Measurements from ENCODE around the gene ZNF276.
"Not testable (repeated sequence)": the region's sequence is repeated elsewhere in the genome, so short reads cannot be mapped to it uniquely, and the experiment has no call there.

Gene ZNF276

DNA sequence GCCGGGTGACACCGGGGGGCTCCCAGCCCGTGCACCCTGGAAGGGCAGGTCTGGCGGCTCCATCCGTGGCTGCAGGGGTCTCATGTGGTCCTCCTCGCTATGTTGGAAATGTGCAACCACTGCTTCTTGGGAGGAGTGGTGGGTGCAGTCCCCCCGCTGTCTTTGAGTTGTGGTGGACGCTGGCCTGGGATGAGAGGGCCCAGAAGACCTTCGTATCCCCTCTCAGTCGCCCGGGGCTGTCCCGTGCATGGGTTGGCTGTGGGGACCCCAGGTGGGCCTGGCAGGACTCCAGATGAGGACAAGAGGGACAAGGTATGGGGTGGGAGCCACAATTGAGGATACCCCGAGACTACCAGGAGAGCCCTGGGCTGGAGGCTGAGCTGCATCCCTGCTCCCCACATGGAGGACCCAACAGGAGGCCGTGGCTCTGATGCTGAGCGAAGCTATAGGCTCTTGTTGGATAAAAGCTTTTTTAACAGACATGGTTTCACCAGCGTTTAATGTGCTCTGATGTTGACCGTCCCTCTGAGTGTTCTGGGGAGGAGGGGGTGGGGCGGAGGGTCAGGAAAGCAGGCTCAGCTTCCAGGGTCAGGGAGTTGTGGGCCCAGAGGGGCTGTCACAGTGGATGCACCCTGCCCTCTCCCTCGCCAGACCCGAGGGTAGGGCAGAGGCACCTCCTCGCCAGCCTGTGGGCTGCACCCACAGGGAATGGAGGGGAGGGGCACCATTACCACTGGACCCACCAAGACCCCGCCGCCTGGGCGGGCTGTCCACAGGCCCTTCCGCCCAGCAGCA is 25.3 kb upstream of the ZNF276 start:
- no peak for DNase-seq

DNA sequence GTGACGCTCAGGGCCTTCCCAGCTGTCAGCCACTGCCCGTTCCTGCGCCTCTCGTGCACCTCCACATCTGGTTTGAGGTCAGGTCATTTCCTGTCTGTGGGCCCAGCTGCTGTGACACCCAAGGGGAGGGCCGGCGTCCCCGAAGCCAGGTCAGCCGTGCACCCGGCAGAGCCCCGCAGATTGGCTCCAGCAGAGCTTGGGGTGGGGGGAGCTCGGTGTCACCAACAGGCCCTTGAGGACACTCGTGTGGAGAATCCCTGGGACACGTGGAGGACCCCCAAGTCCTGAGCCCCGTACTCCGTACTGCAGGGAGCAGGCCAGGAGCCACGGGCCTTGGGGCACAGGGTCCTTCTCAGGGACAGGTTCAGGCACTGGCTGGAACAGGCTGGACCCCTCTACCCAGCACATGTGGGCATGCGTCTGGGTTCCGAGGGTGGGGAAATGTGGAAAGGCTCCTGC is 24.6 kb upstream of the ZNF276 start:
- DNase-seq: no peak

DNA sequence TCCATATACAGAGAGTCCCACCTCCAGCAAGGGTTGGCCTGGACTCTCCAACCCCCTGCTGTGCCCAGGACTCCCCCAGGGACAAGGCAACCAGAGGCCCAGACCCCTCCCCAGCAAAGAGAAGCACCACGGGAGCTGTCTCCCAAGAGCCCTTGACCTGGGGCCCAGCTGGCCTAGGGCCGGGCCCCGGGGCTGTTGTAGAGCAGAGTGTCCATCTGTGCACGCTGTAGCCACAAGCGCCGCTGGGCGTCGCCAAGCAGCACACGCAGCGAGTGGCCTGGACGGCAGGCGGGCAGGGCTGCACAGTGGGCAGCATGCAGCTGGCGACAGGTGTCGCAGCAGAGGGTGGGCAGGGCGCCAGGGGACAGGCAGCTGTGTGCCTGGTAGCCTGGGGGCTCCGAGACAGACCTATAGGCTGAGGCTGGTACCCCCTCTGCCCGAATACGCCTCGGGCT is 24.1 kb upstream of the ZNF276 start:
- no peak for DNase-seq

DNA sequence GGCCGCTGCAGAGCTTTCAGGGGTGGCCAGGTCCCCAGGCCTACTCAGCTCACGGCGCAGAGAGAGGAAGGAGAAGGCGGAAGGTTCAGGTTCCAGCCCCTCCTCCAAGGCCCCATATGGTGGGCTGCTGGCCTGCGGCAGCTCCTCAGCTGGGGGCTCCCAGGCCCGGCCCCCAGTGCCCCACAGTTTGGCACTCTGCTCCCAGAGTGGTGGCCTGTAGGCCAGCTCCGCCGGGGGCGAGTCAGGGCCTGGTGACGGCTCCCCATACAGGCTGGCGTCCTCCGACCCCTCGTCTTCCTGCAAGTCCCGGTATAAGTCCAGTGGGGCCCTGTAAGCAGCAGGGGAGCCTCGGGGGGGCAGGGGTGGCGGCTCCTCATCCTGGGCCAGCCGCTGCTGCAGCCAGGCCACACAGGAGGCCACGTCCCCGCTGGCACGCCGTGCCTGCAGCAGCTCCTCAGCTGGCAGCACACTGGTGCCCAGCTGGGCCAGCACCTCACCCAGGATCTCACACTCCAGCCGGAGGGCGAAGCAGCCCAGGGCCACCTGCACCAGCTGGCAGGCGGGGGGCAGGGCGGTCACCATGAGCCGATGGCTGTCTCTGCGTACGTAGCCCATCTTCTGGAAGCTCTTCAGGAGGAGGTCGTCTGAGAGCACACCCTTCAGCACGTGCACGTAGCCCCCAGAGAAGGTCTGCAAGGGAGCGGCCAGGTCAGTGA is 23.6 kb upstream of the ZNF276 start:
- DNase-seq: no peak

DNA sequence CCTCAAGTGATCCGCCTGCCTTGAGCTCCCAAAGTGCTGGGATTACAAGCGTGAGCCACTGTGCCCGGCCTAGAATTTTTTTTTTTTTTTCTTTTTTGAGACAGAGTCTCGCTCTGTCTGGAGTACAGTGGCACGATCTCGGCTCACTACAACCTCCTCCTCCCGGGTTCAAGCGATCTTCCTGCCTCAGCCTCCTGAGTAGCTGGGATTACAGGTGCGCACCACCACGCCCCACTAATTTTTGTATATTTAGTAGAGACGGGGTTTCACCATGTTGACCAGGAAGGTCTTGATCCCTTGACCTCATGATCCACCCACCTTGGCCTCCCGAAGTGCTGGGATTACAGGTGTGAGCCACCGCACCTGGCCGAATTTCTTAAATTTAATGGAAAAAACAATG is 22.6 kb upstream of the ZNF276 start:
- not testable (repeated sequence) for DNase-seq

DNA sequence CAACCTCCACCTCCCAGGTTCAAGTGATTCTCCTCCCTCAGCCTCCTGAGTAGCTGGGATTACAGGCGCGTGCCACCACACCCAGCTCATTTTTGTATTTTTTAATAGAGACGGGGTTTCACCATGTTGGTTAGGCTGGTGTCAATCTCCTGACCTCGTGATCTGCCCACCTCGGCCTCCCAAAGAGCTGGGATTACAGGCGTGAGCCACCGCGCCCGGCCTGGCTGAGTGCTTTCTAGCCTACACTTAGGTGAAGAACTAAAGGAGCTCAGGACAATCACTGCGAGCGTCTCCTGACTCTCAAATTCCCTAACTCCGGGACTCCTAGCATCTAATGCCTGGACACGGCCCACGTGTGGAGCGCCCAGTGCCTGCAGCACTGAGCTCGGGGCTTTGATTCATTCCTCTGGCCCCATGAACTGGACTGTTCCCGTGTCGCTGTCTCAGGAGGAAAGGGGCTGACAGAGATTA is 21.7 kb upstream of the ZNF276 start:
- DNase-seq: not testable (repeated sequence)

DNA sequence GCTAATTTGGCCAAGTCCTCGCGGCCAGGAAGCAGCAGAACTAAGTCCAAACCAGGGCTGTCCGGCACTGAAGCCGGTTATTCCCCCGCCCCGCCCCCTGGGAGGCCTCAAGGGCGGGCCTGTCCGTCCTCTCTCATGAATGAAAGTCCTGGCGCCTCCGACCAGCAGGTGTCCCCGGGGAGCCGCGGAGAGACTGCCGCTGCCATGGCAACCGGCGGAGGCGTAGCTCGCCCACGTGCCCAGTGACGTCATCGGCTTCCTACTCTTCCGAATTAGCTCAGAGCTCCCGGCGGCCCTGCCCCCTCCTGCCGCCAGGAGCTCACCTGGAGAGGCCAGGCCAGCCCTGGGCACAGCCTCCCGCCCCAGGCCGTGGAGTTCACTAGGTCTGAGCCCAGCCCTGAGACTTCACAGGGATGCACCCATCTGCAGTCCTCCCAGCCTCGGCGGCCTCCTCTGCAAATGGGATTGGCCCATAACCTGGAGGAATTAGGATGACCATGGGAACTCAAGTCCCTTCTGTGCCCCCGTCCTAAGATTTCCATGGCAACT is 21.2 kb upstream of the ZNF276 start:
- DNase-seq: peak; percentile 83

DNA sequence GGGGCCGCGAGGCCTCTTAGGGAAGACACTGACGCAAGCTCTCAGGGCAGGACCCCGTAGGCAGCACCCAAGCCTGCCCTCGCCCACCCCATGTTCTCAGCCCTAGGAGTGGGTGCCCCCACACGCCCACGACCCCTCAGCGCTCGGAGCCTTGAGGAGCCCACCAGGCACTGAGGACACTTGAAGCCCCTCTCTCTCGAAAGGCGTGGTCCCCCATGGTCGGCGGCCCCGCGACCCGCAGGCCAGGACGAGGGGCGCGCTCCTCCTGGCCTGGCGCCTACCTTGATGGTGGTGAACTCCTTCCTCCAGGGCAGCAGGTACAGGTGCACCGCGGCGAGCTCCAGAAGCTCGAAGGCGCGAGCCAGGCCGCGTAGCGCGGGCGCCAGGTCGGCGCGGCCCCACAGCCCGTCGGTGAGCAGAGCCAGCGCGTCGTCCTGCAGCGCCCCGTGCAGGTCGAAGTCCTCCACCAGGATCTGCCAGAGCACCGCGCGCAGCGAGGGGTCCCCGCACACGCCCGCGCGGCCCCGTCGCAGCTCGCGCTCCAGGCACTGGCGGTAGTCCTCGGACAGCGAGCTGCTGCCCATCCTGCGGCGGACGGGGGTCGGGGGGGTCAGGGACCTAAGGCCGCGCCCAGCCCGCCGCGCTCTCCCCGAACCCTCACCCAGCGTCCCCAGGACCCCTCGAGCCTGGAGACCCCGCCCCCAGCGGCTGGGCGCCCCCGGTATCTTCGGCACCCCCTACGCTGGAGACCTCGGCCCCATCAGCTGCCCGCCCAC is 20.5 kb upstream of the ZNF276 start:
- peak; percentile 25 for DNase-seq

DNA sequence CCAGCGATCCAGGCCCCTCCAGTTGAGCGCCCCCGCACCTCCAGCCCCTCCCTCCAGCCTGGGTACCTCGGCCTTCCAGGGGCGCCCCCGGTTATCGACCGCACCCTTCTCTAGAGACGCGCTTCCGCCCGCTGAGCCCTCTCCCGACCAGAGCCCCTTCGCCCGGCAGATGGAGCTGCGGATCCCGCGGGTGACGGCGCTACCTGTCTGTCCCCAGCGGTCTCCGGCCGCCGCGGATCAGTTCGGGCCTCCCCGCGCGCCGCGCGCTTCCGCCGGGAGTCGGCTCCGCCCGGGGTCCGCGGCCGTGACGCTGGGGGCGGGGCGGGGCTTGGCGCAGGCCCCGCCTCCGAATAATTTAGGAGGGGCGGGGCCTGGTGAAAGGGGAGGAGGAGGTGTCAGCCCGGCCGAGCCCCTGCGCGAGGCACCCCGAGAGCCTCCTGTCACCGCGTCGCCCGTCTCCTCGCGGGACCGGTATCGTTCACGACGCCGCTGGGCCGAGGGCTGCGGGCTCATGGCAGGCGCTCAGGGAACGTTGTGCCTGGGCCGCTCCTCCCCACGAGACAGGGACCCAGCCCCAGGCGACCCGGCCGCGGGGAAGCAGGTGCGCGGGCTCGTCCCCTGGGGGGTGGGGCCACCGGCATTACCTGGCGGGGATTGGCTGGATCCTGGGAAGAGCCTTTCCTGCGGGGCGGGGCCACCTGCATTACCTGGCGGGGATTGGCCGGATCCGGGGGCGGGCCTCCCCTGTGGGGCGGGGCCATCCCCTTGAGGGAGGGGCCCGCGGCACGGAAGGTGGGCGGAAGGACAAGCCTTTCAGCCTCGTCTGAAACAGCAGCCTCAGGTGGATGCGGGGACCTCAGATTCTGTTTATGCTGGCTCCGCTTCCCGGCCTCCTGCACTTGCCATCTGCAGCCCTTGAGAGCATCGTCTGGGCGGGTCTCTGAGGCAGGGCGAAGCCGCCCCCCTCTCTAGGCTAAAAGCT is 19.6 kb upstream of the ZNF276 start, which contains the start of gene SPATA2L:
SPATA2L (minus strand) TSS at position 281 of the 982 bp plus-strand sequence. CDS start 473 bp downstream, outside the sequence.
- DNase-seq: peak; percentile 93

DNA sequence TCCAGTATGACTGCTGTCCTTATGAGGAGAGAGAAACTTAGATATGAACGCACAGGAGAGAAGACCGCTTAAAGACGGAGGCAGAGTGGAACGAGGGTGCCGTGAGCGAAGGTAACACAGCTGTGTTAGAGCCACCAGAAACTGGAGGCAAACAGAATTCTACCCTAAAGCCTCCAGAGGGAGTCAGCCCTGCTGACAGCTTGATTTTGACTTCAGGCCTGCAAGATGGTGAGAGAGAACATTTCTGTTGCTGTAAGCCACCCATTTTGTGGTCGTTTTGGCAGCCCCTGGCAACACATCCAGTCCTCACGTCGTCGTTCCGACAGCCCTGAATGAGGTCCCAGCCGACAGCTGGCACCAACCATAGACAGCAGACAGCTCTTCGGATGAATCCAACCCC is 17.1 kb upstream of the ZNF276 start:
- DNase-seq: no peak

DNA sequence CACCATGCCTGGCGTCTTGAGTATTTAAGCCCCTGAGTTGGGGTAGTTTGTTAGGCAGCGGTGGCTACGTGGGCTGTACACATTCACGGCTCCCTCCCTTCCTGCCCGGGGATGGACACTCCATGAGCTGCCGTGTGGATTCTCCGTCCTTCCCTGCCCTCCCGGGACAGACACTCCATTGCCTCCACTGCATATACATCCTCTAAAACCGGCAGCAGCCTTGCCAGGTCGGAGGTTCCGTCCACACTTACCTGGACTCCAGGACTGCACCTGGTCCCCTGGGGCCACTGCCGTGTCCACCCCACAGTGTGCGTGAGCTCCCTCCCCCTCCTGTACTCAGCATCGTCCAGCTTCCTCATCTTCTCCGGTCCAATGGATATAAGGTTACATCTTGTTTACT is 16.3 kb upstream of the ZNF276 start:
- DNase-seq: no peak

DNA sequence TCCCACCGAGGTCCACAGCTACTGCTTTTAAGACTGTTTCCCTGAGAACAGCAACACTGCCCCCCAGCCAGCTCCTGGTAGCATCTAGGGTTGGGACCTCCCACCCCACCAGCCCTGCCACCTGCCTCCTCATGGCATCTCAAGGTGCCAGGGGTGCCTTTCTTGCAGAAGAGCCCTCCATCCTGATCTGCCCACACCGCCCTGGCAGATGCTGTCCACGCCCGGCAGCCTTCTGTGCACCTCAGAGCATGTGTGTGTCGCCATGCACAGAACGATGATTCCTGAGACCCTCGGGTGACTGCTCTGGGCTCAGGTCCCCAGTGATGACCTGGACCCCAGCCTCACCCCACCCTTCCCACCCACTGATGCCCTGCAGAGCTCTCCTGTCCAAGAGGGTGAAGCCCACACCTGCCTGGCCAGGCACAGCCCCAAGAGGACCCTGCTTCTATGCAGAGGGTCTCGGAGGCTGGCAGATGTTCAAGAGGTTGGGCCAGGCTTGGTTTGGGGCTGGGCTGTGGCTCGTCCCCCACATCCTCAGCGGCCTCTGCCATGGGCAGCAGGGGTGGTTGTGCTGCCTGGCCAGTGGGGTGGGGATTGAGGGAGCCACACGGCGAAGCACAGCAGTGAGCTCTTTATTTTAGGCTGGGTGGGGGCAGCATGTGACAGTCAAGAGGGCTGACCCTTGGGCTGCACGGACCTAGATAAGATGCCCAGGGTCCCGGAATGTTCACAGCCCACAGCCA is 14.6 kb upstream of the ZNF276 start:
- DNase-seq: no peak

DNA sequence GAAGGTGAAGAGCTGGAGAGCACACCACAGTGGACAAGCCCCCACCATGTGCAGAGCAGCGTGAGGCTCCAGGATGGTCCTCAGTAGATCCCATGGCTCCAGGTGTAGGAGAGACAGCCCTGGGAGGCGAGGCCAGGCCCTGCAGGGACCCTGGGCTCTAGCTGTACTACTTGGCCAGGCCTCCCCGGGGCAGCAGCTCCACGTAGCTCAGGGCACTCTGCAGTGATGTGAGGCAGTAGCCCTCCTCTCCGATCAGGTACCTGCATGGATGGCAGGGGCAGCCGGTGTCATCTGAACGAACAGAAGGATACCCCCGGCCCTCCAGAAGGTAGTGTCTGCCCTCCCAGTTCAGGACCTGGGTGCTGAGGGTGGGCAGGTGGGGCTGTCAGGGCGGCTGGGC is 13.6 kb upstream of the ZNF276 start:
- DNase-seq: no peak

DNA sequence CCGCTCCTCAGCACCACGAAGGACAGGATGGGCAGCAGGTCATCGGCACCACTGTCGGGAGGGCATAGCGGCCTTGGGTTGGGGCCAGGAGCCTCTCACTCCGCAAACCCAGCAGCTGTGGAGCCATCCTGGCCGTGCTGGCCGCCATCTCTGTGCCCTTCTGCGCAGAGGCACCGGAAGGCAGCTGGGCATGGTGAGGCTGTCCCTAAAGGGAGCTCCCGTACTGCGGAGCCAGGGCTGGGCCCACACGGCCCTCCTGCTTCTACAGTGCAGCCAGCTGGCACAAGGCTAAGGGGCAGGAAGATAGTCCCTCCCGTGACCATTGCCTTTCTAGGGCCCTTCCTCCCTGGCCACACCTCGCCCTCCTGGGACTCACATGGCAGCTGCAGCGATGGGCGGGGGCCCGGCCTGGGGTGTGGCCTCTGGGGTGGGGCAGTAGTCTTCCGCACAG is 12.8 kb upstream of the ZNF276 start:
- no peak for DNase-seq

DNA sequence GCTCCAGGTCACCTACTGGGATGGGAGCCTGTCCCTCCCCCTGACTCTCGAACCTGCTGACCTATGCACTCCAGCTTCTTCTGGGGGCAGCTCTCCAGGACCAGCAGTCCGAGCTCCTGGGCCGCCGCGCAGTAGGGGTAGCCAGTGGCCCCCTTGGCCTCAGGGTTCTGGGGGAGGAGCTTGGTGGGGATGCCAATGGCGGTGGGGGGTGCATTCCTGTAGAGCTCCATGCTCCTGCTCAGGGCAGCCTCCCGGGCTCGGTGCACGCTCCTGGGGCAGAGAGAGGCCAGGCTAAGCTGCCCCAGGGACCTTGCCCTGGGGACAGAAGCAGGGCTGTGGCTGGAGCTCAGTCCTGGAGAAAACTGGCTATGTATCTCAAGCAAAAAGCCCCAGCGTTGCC is 12.2 kb upstream of the ZNF276 start:
- no peak for DNase-seq

DNA sequence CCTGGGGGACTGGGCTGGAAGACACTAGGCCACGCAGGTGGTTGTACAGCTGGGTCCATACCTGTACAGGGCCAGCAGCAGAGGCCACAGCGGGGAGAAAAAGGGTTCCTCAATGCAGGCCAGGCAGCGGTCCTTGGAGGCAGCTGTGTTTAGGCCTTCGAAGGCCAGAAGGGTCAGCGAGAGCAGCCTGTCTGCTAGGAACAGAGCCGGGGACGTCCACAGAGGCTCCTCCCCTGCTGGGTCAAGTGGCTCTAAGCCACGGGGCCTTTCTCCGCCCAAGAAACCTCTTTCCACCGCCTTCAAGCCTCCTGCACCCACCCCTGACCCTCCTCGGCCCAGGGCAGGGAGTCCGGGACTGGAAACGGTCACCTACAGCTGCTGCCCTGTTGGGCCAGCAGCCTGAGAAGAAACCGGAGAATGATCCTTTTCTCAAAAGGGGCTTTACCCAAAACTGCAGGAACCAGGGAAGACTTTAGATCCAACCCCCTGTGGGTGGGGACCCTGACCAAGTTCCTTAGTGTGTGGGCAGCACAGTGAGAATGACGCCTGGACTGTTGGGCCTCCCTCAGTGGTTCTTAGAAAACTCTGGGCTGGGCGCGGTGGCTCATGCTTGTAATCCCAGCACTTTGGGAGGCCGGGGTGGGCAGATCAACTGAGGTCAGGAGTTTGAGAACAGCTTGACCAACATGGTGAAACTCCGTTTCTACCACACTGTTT is 11.5 kb upstream of the ZNF276 start:
- no peak for DNase-seq

DNA sequence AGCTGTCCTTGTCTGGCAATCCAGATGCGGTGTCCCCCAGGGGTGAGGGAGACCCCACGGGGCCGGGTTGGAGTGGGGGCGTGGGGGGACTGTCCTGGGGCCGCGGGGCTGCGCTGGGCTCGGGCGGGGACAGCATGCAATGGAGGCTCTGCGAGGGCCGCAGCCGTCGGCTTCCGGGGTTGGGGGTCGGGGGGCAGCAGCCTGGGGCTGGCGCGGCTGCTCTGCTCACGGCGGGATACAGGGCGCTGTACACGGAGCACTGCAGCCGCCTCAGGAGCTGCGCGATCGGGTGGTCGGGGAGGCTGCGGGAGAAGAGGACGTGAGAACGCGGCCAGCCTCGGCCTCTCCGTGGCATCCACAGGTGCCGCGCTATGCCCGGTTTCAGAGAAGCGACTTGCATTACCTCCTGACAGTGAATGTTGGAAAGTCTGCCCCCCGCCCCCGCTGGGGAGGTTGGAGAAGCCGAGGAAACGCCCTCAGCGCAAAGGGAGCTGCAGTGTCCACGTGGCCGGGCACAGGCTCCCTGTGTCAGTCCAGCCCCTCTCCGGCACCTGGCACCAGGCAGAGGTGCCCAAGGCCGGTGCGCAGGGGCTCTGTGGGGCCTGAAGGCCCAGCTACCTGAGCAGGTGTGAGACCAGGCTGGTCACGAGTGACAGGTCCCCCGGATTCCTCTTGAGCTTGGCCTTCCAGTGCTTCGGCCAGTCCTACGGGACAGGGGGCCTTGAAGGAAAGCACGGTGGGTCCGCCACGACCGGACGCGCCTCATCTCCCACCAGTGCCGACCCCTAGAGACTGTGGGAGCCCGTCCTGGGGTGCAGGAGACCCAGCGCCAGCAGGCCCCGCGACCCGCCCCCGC is 10.4 kb upstream of the ZNF276 start:
- no peak for DNase-seq

DNA sequence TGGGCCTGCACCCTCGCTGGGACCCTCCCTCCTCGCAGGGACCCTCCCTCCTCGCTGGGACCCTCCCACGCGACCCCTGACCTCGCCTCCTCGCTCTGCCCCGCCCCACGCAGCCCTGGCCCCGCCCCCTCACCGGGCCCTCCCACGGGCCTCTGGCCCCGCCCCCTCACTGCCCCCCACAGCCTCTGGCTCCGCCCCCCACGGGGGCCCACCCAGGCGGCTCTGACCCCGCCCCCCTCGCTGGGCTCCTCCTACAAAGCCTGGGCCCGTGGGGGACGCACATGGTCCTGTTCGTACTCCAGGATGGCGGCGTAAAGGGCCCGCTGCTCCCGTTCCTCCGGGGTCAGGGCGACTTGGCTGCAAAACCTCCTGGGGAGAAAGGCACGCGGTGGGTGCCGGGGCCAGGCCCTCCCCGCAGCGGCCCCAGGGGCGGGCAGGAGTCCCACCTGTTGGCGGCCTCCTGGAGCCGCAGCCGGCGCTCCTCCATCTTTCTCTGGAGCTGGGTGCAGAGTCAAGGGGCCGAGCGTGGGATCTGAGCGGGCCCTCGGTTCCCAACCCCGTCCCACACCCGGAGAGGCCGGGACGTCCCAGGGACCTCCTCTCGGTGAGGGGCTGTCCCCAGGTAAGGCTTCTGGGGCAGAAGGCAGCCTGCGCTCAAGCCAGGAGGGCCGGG is 9.6 kb upstream of the ZNF276 start:
- no peak for DNase-seq

Data from NCI-H2227 treated with DMSO at 0.1 percent for 48 hours (cell line).